Liver (tissue), 9 donors: ENCODE measurements around the gene PDE2A. TPM values are rescaled to one million over a fixed set of nuclear protein-coding genes. Genes with fewer than 3 reads are reported as not detected.

Experiments used
- DNase-seq: peaks from one replicate; pipeline ENCODE4 v3.0.0-alpha.2; 2017; ENCODE audit warnings: low spot score
- H3K27ac ChIP-seq, 2 donors: one replicate each; pipeline ENCODE4 v1.7.0; 2013; ENCODE audit warnings: inconsistent platforms in 2 of 2, low read length in 2 of 2, control low read depth in 1 of 2, low read depth in 1 of 2, mild to moderate bottlenecking in 1 of 2
- H3K27me3 ChIP-seq, 4 donors: one replicate each; pipeline versions ENCODE4 v1.6.1 to v1.7.0; 2013; ENCODE audit warnings: low read length in 3 of 4, inconsistent platforms in 1 of 4, mild to moderate bottlenecking in 1 of 4, moderate library complexity in 1 of 4; ENCODE audit not compliant: control insufficient read depth in 4 of 4, insufficient read depth in 4 of 4
- H3K36me3 ChIP-seq, 4 donors: one replicate each; pipeline versions ENCODE4 v1.6.1 to v1.7.0; 2013; ENCODE audit warnings: low read length in 3 of 4, mild to moderate bottlenecking in 3 of 4, low read depth in 1 of 4, moderate library complexity in 1 of 4; ENCODE audit not compliant: control insufficient read depth in 4 of 4, insufficient read depth in 3 of 4
- H3K4me1 ChIP-seq, 4 donors: one replicate each; pipeline versions ENCODE4 v1.6.1 to v1.7.0; 2013; ENCODE audit warnings: low read length in 3 of 4, mild to moderate bottlenecking in 3 of 4, moderate library complexity in 1 of 4; ENCODE audit not compliant: control insufficient read depth in 4 of 4, insufficient read depth in 4 of 4
- H3K4me3 ChIP-seq, 3 donors: one replicate each; pipeline versions ENCODE4 v1.6.1 to v1.7.0; 2013; ENCODE audit warnings: low read length in 3 of 3, control low read depth in 1 of 3, low read depth in 1 of 3, mild to moderate bottlenecking in 1 of 3
- H3K9ac ChIP-seq, 2 donors: one replicate each; pipeline ENCODE4 v1.7.0; 2013; ENCODE audit warnings: low read length in 2 of 2, mild to moderate bottlenecking in 2 of 2, moderate library complexity in 2 of 2, control low read depth in 1 of 2, low read depth in 1 of 2
- H3K9me3 ChIP-seq, 4 donors: one replicate each; pipeline versions ENCODE4 v1.6.1 to v1.7.0; 2013; ENCODE audit warnings: low read length in 3 of 4; ENCODE audit not compliant: control insufficient read depth in 4 of 4
- ATF3 ChIP-seq: IDR thresholded peaks from 2 replicates; pipeline ENCODE4 v1.6.1; 2016; ENCODE audit warnings: antibody characterized with exemption
- CTCF ChIP-seq: fragments of 150-350 bp; IDR thresholded peaks from 2 replicates; pipeline ENCODE4 v1.5.1; 2017; ENCODE audit warnings: improper control_type of control experiment, low read depth, low read length; ENCODE audit not compliant: missing input control
- EGR1 ChIP-seq, 2 donors: IDR thresholded peaks; 2 replicates each; pipeline ENCODE4 v1.6.1; 2016 to 2018; ENCODE audit warnings: antibody characterized with exemption in 2 of 2, low read depth in 2 of 2
- FOXA1 ChIP-seq: IDR thresholded peaks from 2 replicates; pipeline ENCODE4 v1.6.1; 2016; ENCODE audit warnings: antibody characterized with exemption
- FOXA2 ChIP-seq: IDR thresholded peaks from 2 replicates; pipeline ENCODE4 v1.6.1; 2016; ENCODE audit warnings: antibody characterized with exemption
- GABPA ChIP-seq, 2 donors: IDR thresholded peaks in 1 of 2; conservative IDR thresholded peaks in 1 of 2; 2 replicates each; pipeline ENCODE4 v1.6.1; 2016; ENCODE audit warnings: antibody characterized with exemption in 2 of 2, mild to moderate bottlenecking in 1 of 2, moderate library complexity in 1 of 2
- HNF4A ChIP-seq, 2 donors: conservative IDR thresholded peaks; 2 replicates each; pipeline ENCODE4 v1.6.1; 2016; ENCODE audit warnings: antibody characterized with exemption in 2 of 2, mild to moderate bottlenecking in 2 of 2
- HNF4G ChIP-seq: IDR thresholded peaks from 2 replicates; pipeline ENCODE4 v1.6.1; 2016; ENCODE audit warnings: antibody characterized with exemption
- JUND ChIP-seq, 2 donors: IDR thresholded peaks; 2 replicates each; pipeline ENCODE4 v1.6.1; 2016; ENCODE audit warnings: antibody characterized with exemption in 2 of 2
- MAX ChIP-seq: IDR thresholded peaks from 2 replicates; pipeline ENCODE4 v1.6.1; 2016; ENCODE audit warnings: antibody characterized with exemption
- NR2F2 ChIP-seq: IDR thresholded peaks from 2 replicates; pipeline ENCODE4 v1.6.1; 2016; ENCODE audit warnings: antibody characterized with exemption
- RAD21 ChIP-seq, 2 donors: IDR thresholded peaks; 2 replicates each; pipeline ENCODE4 v1.6.1; 2016; ENCODE audit warnings: antibody characterized with exemption in 2 of 2, mild to moderate bottlenecking in 2 of 2
- REST ChIP-seq: IDR thresholded peaks from 2 replicates; pipeline ENCODE4 v1.6.1; 2016; ENCODE audit warnings: antibody characterized with exemption, mild to moderate bottlenecking
- RXRA ChIP-seq, 2 donors: IDR thresholded peaks; 2 replicates each; pipeline ENCODE4 v1.6.1; 2017 to 2018; ENCODE audit warnings: antibody characterized with exemption in 2 of 2, mild to moderate bottlenecking in 1 of 2
- SP1 ChIP-seq: IDR thresholded peaks from 2 replicates; pipeline ENCODE4 v1.6.1; 2018; ENCODE audit warnings: antibody characterized with exemption, mild to moderate bottlenecking
- TAF1 ChIP-seq: conservative IDR thresholded peaks from 2 replicates; pipeline ENCODE4 v1.6.1; 2016; ENCODE audit warnings: antibody characterized with exemption, mild to moderate bottlenecking
- YY1 ChIP-seq: IDR thresholded peaks from 2 replicates; pipeline ENCODE4 v1.6.1; 2016; ENCODE audit warnings: antibody characterized with exemption, mild to moderate bottlenecking
- ZBTB33 ChIP-seq: IDR thresholded peaks from 2 replicates; pipeline ENCODE4 v1.6.1; 2016; ENCODE audit warnings: antibody characterized with exemption
- WGBS: extraction: QIAGEN DNeasy Blood & Tissue Kit; methylation state at CpG from one replicate; pipeline ENCODE4 v1.1.7; 2013; 5-methylcytosine and 5-hydroxymethylcytosine counted together
- polyA plus RNA-seq, 2 donors: library from polyadenylated mRNA; stranded (reverse) in 1 of 2; unstranded in 1 of 2; fragments of 200-250 nt in 1 of 2; fragments of >200 nt in 1 of 2; fragmentation: Nextera tagmentation in 1 of 2; extraction: Ambion mirVana in 1 of 2; gene quantifications; one replicate each; pipeline versions ENCODE4 v1.2.1 to v1.2.3, GENCODE V29; 2013 to 2015
- total RNA-seq, 2 donors: library from RNA; depleted of rRNA; stranded (reverse); fragments of >200 nt; gene quantifications; one replicate each; pipeline ENCODE4 v1.2.3, GENCODE V29; 2014
- donor health status: healthy.
- donor health status: healthy.
- donor health status: healthy.
- donor health status: healthy.
- donor health status: healthy.

Gene PDE2A
- total and polyA plus RNA-seq, 4 donors: 4.3 to 32.8 (median 12.9) TPM

- WGBS: 68% methylated on average over 16 of the region's 16 CpGs
- no peak for DNase-seq
- Histone ChIP-seq H3K36me3 (no peaks in the 10 kb centered on the region), H3K27me3 (no peaks in the 10 kb centered on the region), H3K27ac (peak overlapping the region in 1 of 2 donors; percentile 68), H3K4me3 (no peak overlapping the region), H3K9me3 (no peaks in the 10 kb centered on the region), H3K9ac (no peak overlapping the region), H3K4me1 (peaks cover 0 to 18% (median 7%) of the 10 kb centered on the region in 4 donors)
- TF ChIP-seq ATF3 (no peak), FOXA1 (no peak), ZBTB33 (no peak), RXRA (IDR thresholded peaks at IDR 0.05) (no peak), JUND (IDR thresholded peaks at IDR 0.05) (no peak), REST (no peak), CTCF (no peak), HNF4A (conservative IDR thresholded peaks at IDR 0.05) (no peak), FOXA2 (no peak), YY1 (no peak), TAF1 (no peak), HNF4G (no peak), SP1 (no peak), MAX (no peak), NR2F2 (no peak), GABPA (IDR thresholded peaks at IDR 0.05 in 1 of 2, conservative IDR thresholded peaks at IDR 0.05 in 1 of 2) (no peak), RAD21 (IDR thresholded peaks at IDR 0.05) (no peak), EGR1 (IDR thresholded peaks at IDR 0.05; ENCODE audit: low read depth in 2 of 2) (no peak)
Measured at GRCh38 chr11:72630104-72630852, 43.9 kb downstream of the PDE2A start.
